Thymus (tissue), 11 donors: Measurements from ENCODE around the gene NWD2. TPM values are rescaled to one million over a fixed set of nuclear protein-coding genes. Genes with fewer than 3 reads are reported as not detected.

ENCODE experiments used
- DNase-seq, 9 donors: peaks; one replicate each; pipeline ENCODE4 v3.0.0-alpha.2; 2013; ENCODE audit warnings: low spot score in 9 of 9, low read depth in 6 of 9, missing footprints in 1 of 9
- H3K27ac ChIP-seq, 2 donors: one replicate each; pipeline ENCODE4 v1.5.1; 2013; ENCODE audit warnings: control low read depth in 1 of 2, low read depth in 1 of 2, low read length in 1 of 2, mild to moderate bottlenecking in 1 of 2, moderate library complexity in 1 of 2
- H3K27me3 ChIP-seq, 2 donors: one replicate each; pipeline ENCODE4 v1.5.1; 2013; ENCODE audit warnings: low read length in 1 of 2; ENCODE audit not compliant: control insufficient read depth in 2 of 2, insufficient read depth in 1 of 2
- H3K36me3 ChIP-seq, 2 donors: one replicate each; pipeline ENCODE4 v1.5.1; 2013; ENCODE audit warnings: low read length in 1 of 2, mild to moderate bottlenecking in 1 of 2, moderate library complexity in 1 of 2; ENCODE audit not compliant: control insufficient read depth in 2 of 2, insufficient read depth in 2 of 2
- H3K4me1 ChIP-seq, 2 donors: one replicate each; pipeline ENCODE4 v1.5.1; 2013; ENCODE audit warnings: low read length in 2 of 2; ENCODE audit not compliant: control insufficient read depth in 2 of 2, insufficient read depth in 2 of 2
- H3K4me3 ChIP-seq, 2 donors: one replicate each; pipeline ENCODE4 v1.5.1; 2013; ENCODE audit warnings: low read length in 2 of 2, control low read depth in 1 of 2, mild to moderate bottlenecking in 1 of 2
- H3K9me3 ChIP-seq, 2 donors: one replicate each; pipeline ENCODE4 v1.5.1; 2013; ENCODE audit warnings: low read length in 1 of 2, mild to moderate bottlenecking in 1 of 2; ENCODE audit not compliant: control insufficient read depth in 2 of 2, insufficient read depth in 1 of 2
- WGBS: extraction: QIAGEN DNeasy Blood & Tissue Kit; methylation state at CpG from one replicate; pipeline ENCODE4 v1.1.7; 2013; 5-methylcytosine and 5-hydroxymethylcytosine counted together
- polyA plus RNA-seq: library from polyadenylated mRNA; stranded (reverse); fragments of 200-250 nt; gene quantifications from one replicate; pipeline ENCODE4 v1.2.3, GENCODE V29; 2013
- total RNA-seq: library from RNA; stranded (reverse); fragments of 120-200 nt; gene quantifications from one replicate; pipeline ENCODE4 v1.2.4, GENCODE V29; 2013
- donor health status: healthy.

NWD2 gene
- total and polyA plus RNA-seq, 2 donors: under 0.01 to 0.11 TPM

- Histone ChIP-seq H3K27me3 (no peaks in the 10 kb centered on the region), H3K4me1 (no peaks in the 10 kb centered on the region), H3K4me3 (no peak overlapping the region), H3K27ac (no peak overlapping the region), H3K36me3 (no peaks in the 10 kb centered on the region), H3K9me3 (no peaks in the 10 kb centered on the region)
- no peak for DNase-seq
- WGBS: 86% methylated on average over 1 of the region's 1 CpG
Observed at GRCh38 chr4:37258221-37258620, 13.7 kb downstream of the NWD2 start.

DNA sequence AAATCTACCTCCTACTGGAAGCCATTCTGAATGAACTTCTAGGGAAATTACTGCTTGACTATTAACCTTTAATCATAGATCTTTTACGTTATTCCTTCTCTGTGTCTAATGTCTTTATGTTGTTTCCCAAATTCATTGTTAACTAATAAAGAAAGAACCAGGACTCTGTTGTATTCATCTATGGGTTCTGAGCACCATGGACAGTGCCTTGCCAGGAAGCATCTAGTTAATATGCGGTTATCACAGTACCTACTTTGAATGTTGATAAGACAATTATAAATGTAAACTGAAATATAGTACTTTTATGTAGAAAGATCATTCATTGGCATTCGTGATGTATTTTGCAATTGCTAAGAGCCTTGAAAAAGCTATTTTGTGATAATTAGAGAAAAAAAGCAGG, 23.8 kb downstream of the NWD2 start:
- WGBS: 87% methylated on average over 3 of the region's 3 CpGs
- Histone ChIP-seq H3K4me3 (no peak overlapping the region), H3K4me1 (no peaks in the 10 kb centered on the region), H3K36me3 (no peaks in the 10 kb centered on the region), H3K27ac (no peak overlapping the region), H3K27me3 (no peaks in the 10 kb centered on the region), H3K9me3 (no peaks in the 10 kb centered on the region)
- no peak for DNase-seq

DNA sequence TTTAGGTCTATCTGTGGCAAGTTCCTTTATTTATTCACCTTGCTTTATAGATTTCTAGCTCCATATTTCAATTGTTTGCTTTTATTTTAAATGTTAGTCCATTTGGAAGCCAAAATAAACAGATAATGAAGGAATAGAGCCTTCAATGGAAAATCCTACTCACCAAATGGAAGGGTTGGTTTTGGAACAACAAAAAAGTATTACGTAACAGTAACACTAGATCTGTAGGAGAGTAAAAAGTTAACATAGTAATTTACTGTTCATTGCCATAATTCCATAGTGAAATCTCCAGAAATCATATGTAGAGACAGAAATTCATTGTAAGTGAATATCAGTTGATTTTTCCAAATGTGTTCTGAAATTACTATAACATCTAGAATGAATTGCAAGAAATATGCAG, 34.6 kb downstream of the NWD2 start:
- Histone ChIP-seq H3K9me3 (no peaks in the 10 kb centered on the region), H3K36me3 (no peaks in the 10 kb centered on the region), H3K4me1 (no peaks in the 10 kb centered on the region), H3K27ac (no peak overlapping the region), H3K27me3 (no peaks in the 10 kb centered on the region), H3K4me3 (no peak overlapping the region)
- 96% methylated on average over 1 of the region's 1 CpG for WGBS
- DNase-seq: no peak

DNA sequence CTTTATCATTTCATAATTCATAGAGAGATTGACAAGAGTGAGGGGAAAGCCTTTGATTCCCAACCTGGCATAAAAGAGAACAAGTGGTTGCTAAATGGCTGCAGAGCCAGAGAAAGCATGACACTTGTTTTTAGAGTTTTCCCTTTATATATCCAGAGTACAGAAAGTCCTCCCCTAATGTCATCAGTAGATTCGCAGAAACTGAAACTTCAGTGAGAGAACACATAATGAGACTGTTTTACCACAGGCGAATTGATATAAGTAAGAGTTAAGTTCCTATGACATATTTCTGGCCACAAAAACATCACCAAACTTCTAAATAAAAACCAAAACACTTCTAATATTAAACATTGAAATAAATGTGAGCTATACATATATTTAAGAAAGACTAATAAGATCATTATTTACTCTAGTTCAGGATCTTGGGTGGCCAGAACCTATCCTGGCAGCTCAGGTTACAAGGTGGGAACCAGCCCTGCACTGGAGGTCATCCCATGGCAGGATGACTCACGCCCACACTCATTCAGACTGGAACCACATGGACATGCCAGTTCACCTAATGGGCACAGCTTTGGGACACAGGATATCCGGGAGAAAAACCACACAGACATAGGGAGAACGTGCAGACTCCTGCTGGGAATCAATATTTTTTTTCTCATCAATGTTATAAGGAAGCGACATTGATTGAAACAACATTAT, 35.5 kb downstream of the NWD2 start:
- Histone ChIP-seq H3K27ac (no peak overlapping the region), H3K4me1 (no peaks in the 10 kb centered on the region), H3K27me3 (no peaks in the 10 kb centered on the region), H3K4me3 (no peak overlapping the region), H3K9me3 (no peaks in the 10 kb centered on the region), H3K36me3 (no peaks in the 10 kb centered on the region)
- DNase-seq: no peak
- WGBS: 85% methylated on average over 6 of the region's 6 CpGs

DNA sequence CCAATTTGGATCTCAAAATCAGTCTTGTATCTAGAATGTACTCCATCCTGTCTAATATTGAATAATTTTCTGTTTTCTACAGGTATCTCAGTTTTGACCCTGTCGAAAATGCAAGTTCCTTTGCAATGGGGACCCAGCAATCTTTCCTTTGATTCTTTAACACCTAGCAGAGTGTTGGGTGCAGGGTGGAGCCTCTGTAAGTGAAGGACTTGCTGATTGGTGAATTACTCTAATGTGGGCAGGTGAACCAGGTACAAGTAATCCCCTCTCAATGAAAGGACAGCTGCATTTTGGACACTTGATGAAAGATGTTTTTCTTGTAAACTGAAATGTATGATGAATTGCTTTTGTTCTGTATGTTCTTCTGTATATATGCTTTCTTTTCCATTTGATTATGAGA, 54.9 kb downstream of the NWD2 start:
- Histone ChIP-seq H3K27me3 (no peaks in the 10 kb centered on the region), H3K4me1 (no peaks in the 10 kb centered on the region), H3K27ac (no peak overlapping the region), H3K36me3 (no peaks in the 10 kb centered on the region), H3K9me3 (no peaks in the 10 kb centered on the region), H3K4me3 (no peak overlapping the region)
- WGBS: 88% methylated on average over 1 of the region's 1 CpG
- DNase-seq: no peak

- Histone ChIP-seq H3K36me3 (no peaks in the 10 kb centered on the region), H3K27me3 (no peaks in the 10 kb centered on the region), H3K9me3 (peaks cover 1 to 9% of the 10 kb centered on the region in 2 donors), H3K4me3 (no peak overlapping the region), H3K4me1 (no peaks in the 10 kb centered on the region), H3K27ac (no peak overlapping the region)
- 87% methylated on average over 6 of the region's 6 CpGs for WGBS
- DNase-seq: no peak
Observed at GRCh38 chr4:37304612-37305011, 60.1 kb downstream of the NWD2 start.

DNA sequence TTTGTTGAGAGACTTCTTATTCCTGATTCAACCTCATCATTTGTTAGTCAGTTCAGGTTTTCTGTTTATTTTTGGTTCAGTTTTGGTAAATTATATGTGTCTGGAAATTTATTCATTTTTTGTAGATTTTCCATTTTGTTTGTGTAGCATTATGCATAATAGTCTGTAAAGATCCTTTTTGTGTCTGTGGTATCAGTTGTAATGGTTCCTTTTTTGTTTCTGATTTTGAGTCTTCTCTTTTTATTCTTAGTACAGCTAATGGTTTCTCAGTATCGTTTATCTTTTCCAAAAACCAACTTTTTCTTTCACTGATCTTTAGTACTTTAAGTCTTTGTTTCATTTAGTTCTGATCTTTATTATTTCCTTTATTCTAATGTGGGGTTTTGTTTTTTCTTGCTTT, 61.4 kb downstream of the NWD2 start:
- WGBS: 89% methylated on average over 1 of the region's 1 CpG
- DNase-seq: no peak
- no peak overlapping the region for H3K4me3 ChIP-seq
- peaks cover 1 to 9% of the 10 kb centered on the region in 2 donors for H3K9me3 ChIP-seq
- no peaks in the 10 kb centered on the region for H3K36me3 ChIP-seq
- H3K4me1 ChIP-seq: no peaks in the 10 kb centered on the region
- H3K27me3 ChIP-seq: no peaks in the 10 kb centered on the region
- H3K27ac ChIP-seq: no peak overlapping the region

GRCh38 chr4:37317104-37317643, 72.6 kb downstream of the NWD2 start:
- no peak for DNase-seq

DNA sequence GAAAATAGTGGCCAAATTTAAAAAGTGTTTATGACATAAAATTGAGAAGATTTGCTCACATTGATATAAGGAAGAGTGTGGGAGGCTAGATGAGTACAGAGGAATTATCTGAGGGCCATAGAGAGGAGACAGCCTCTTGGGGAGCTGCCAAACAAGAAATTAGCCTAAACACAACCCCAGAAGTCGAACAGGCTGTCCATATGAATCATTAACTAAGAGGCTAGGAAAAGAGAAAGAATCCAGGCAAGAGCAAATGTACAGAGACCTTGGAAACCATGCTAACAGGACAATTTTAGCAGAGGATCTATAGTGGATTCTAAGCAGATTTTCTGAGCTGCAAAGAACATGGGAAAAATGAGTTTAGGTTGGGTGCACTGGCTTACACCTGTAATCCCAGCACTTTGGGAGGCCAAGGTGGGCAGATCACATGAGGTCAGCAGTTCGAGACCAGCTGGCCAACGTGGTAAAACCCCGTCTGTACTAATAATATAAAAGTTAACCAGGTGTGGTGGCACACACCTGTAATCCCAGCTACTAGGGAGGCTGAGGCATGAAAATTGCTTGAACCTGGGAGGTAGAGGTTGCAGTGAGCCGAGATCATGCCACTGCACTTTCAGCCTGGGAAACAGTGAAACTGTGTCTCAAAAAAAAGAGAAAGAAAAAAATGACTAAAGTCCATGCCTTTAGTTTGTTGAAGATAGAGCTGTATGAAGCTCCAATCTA, 76.1 kb downstream of the NWD2 start:
- Histone ChIP-seq H3K27ac (no peak overlapping the region), H3K4me1 (no peaks in the 10 kb centered on the region), H3K9me3 (no peaks in the 10 kb centered on the region), H3K4me3 (no peak overlapping the region), H3K27me3 (no peaks in the 10 kb centered on the region), H3K36me3 (no peaks in the 10 kb centered on the region)
- no peak for DNase-seq
- WGBS: 63% methylated on average over 5 of the region's 5 CpGs

More at GRCh38 chr4:37317104-37317643, 72.6 kb downstream of the NWD2 start:
- Histone ChIP-seq H3K9me3 (peaks cover 0 to 4% of the 10 kb centered on the region in 2 donors), H3K4me1 (no peaks in the 10 kb centered on the region), H3K4me3 (no peak overlapping the region), H3K27ac (no peak overlapping the region), H3K27me3 (no peaks in the 10 kb centered on the region), H3K36me3 (no peaks in the 10 kb centered on the region)
- WGBS: 43% methylated on average over 3 of the region's 3 CpGs
